ENCODE results near the gene HRCT1.

The HRCT1 gene

DNA sequence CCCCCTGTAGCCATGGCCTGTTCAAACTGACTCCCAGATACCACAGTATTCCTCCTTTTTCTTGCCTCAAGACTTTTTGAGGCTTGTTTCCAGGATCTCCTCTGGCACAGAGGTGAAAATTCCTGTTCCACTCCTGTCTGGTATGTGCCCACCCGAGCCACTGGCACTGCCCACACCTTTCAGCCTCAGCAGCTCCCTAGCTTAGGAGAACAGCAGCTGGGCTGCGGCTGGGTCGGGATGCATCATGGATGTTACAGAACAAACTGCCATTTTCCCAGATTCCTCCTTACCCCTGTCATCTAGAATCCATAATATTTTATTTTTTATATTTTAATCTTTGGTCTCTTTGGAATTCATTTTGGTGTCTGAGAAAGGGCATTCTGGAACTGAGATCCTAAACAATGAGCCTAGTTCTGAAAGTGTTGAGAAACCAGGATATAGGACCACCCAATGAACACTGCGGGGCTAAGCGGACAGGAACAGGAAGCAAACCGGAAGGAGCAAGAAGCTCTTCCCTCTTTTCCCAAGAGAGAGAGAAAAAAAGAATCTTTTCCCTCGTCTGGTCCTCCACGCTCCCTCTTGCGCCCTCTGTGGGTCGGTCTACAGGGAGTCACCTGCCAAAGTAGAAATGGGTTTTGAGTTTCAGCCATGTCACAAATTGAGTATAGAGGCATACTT, 39.5 kb downstream of the HRCT1 start:
- DNase-seq, result peak in 3 of 4 experiments; percentile 15 to 65 (median 37)

DNA sequence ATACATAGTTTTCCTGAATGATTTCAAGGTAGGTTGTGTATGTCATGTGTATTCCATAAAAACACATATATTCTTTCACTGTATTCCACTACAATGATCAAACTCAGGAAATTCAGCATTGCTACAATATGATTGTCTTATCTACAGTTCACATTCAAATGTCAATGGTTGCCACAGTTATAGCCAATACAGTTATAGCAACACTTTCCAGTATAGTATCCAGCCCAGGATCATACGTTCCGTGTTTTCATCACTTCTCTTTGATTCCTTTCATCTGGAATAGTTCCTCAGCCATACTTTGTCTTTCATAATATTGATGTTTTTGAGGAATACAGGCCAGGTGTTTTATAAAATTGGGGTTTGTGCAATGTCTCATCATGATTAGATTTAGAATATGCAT, 42.4 kb downstream of the HRCT1 start:
- no peak for DNase-seq

DNA sequence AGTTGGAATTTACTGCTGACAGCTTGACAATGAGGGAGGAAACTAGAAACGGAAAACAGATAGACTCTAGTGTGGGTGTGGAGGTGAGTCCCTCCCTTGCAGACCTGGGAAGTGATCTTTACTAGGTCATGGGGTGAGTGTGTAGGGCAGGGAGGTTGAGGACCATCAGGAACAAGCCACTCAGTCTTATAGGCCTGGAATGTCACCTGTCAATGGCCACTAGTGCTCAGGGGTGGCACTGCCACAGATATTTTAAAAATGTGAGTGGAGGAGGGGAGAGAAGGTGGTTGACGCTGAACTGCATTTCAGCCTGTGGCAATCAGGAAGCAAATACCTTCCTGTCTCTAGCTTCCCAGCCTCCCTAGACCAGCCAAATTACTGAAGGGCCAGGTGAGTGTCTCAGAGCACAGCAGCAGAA, 42.9 kb downstream of the HRCT1 start:
- DNase-seq, result no peak

DNA sequence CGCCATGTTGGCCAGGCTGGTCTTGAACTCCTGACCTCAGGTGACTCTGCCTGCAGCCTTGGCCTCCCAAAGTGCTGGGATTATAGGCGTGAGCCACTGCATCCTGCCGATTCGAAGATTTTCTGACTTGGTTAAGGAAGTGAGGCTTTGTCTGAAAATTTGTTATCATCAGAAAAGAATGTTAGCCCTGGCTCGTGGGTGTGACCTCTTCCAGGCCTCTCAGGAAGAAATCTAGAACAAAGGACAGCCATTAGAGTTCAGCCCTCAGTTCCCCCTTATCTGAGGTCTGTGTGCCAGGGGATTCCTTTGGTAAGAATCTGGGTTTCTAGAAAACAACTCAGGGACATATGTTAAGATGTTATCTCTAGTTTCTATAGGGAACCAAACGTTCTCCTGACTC, 45.7 kb downstream of the HRCT1 start:
- DNase-seq, result no peak

DNA sequence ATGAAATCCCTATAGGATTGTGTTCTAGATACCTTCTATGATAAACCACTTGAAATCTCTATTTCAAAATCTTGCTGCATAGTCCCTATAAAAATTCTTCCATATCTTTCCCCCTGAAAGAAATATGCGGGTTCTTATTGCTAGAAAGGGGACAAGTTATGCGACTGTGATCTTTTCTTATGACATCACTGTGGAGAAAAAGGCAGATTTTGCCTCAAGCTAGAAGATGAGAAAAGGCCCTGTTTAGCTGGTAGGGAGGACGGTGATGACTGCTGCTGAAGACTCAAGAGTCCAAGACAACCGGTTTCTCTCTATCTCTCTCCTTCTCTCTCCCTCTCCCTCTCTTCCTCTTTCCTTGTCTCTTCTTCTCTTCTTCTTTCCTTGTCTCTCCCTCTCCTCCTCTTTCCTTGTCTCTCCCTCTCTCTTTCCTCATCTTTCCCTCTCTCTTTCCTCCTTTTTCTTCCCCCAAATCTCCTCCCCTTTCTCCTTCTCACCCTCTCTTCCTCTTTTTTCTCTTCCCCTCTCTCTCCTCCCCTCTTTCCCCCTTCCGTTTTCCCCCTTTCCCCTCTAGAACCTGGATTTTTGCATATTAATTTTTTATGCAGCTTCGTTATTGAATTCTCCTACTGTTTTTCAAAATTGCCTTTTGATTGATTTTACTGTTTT, 46.7 kb downstream of the HRCT1 start:
- DNase-seq, result no peak

DNA sequence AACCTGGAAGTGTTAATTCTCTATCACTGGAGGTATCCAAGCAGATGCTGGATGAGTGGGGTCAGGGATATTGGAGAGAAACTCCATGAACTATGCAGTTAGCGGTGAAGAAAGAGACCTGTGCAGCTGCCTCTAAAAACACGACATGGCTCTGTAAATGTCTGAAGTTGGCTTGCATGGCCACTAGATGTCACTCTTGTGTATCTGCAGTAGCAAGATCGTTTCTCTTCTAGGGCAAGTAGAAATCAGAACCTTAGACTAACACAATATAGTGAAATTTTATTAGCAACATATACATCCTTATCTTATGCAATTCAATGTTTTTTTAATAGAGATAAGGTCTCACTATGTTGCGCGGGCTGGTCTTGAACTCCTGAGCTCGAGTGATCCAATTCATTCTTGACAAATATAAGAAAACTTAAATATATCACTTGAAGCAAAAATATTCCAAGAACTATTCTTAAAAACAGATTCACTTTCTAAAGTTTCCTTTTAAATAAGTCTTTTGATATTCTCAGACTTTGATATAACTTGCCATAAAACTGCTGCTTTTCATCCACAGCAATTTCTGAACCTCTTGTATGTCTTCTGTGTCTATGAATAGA, 49.0 kb downstream of the HRCT1 start:
- no peak for DNase-seq

DNA sequence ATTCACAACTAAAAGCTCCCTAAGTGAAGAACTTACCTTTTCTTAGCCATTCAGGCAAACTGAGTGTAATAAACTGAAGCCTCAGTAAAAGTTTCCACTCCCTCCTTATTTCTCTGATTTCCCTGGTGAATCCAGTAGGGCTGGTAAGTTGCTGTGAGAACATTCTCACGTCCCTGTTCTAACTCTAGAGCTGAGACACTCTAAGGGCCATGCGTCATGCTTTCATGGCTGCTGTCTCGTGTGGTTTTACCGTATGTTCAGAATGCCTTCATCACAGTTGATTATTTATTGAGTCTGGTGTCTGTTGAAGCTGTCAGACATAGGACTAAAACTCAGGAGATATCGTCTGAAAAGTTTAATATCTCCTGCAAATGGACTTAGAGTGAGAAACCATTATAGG, 50.6 kb downstream of the HRCT1 start:
- DNase-seq, result no peak
